ENCODE measurements around the gene RAB1A. TPM values are rescaled to one million over a fixed set of nuclear protein-coding genes. Genes with fewer than 3 reads are reported as not detected.
"Not testable (repeated sequence)": the region's sequence is repeated elsewhere in the genome, so short reads cannot be mapped to it uniquely, and the experiment has no call there.

Gene RAB1A
- total RNA-seq: 10 to 100 TPM; 56.0 to 63.5 TPM

DNA sequence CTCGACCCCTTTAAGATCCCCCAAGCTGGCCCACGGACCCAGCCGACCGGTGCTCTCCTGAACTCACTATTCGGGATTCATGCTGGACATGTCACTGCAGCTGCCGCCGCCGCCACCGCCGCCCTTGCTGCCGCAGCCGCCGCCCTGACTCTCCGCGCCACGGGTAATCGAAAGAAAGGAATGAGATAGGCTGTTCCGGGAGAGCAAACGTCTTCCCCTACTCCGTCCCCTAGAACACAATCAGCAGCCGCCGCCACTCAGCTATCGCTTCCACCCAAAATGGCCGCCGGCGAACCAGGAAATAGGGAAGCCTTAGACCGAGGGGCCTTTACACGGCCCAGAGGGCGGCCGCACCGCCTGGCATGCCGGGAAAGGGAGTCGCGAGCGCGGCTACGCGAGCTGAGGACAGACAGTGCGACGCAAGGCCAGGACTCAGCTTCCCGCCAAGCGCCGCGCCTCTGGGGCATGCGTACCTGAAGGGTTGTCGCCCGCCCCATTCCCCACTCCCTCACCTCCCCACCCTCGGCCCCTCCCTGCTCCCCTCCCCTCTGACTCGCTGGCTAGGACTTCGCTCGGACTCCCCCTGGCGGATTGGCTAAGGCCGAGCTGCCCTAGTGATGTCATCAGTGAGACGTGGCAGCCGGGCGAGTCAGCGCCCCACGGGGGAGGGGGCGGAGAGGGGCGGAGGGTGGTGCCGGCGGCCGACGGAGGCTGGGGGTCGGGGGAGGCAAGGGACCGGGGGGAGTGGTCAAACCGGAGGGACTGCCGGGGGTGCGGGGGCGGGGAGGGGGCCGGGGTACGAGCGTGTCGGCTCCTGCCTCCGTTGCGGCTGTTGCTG lies at the start of gene RAB1A:
TSS of gene RAB1A (minus strand) at position 281 of the 838 bp plus-strand sequence. CDS start at position 90, 191 bp downstream.
- Mint-ChIP-seq H3K4me1 (peaks cover 33% of the 10 kb centered on the region), H3K36me3 (ENCODE audit: low read depth) (peaks cover 3% of the 10 kb centered on the region), H3K9me3 (no peaks in the 10 kb centered on the region), H3K4me3 (peak within 1 kb of the TSS; percentile 96), H3K27ac (peak within 1 kb of the TSS; percentile 98), H3K27me3 (peaks cover 2% of the 10 kb centered on the region)
- ChIA-PET POLR2A (interaction anchor here (0.6 to 1.3 kb wide), 5 partner anchors 10 to 418 kb away, joined by 3 to 8 read pairs (median 3); partner anchors contain the start of gene ACTR2), CTCF (interaction anchor here (0.7 to 3.2 kb wide), 15 partner anchors 9 to 332 kb away, joined by 3 to 17 read pairs (median 4); no protein-coding TSS in a partner anchor)
- peak; percentile 100 for DNase-seq

DNA sequence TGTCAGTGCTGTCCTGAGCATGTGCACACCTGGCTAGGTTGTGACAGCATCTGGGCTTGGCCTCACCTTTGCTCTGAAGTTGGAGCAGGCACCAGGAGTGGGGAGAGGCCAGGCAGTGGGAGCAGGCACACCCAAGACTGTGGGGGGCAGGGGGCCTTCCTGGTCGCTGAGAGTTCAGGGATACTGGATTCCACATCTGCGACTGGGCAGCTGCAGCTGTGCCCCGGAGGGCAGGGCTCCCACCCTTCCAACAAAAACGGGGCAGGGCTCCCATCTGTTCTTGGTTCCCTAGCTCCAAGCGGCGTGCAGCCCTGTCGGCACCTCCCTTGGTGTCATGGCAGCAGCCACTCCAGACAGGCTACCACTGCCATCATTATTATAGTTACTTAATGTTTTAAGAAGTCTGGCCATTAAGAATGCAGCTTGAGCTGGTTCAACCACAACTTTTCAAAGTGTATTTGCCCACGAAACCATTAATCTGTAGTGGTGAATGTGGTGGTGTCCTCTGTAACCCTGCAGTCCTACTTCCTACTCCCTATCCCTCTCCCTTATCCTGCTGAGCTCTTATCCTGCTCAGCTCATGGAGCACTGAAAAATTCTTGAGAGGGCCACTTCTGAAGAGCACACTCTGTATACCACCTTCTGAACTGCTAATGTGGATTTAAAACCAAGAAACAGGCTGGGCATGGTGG lies 48.0 kb upstream of the RAB1A start:
- Mint-ChIP-seq H3K36me3 (ENCODE audit: low read depth) (no peaks in the 10 kb centered on the region), H3K27ac (no peak overlapping the region), H3K4me3 (no peak overlapping the region), H3K27me3 (peaks cover 3% of the 10 kb centered on the region), H3K9me3 (no peaks in the 10 kb centered on the region), H3K4me1 (no peaks in the 10 kb centered on the region)
- POLR2A ChIA-PET: no interaction called here
- no peak for DNase-seq
- CTCF ChIA-PET: interaction anchor here (1.3 kb wide), 2 partner anchors 9 to 44 kb away, joined by 3 read pairs; no protein-coding TSS in a partner anchor

DNA sequence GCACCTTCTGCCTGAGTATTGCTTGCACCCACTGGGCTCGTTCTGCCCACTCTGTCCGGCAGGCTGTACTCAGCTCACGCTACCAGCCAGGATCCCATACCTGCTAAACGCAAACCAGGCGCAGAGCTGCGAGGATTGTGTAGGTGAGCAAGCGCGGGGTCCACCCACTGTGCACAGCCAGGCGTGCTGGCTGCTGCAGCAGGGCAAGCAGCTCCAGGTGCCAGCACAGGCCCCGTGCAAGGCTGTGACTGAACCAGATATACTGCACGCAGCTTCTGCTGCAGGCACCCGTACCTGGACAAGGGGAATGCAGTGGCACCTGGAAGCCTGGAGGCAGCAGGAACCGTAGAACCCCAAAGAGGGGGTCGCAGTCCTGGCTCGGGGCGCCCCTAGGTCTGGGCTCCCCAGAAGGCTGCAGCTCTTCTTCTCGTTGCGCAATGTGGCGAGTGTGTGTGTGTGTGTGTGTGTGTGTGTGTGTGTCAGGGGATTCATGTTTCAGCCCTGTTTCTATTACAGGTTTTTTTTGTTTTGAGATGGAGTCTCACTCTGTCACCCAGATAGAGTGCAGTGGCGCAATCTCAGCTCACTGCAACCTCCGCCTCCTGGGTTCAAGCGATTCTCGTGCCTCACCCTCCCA lies 46.1 kb upstream of the RAB1A start:
- DNase-seq: no peak
- Mint-ChIP-seq H3K36me3 (ENCODE audit: low read depth) (no peaks in the 10 kb centered on the region), H3K9me3 (no peaks in the 10 kb centered on the region), H3K27me3 (peaks cover 2% of the 10 kb centered on the region), H3K4me3 (no peak overlapping the region), H3K27ac (no peak overlapping the region), H3K4me1 (no peaks in the 10 kb centered on the region)
- CTCF ChIA-PET: interaction anchor here (0.6 kb wide), 1 partner anchor 479 kb away, joined by 3 read pairs; no protein-coding TSS in a partner anchor
- POLR2A ChIA-PET: interaction anchor here (0.6 kb wide), 2 partner anchors 56 to 360 kb away, joined by 3 to 4 read pairs; no protein-coding TSS in a partner anchor

DNA sequence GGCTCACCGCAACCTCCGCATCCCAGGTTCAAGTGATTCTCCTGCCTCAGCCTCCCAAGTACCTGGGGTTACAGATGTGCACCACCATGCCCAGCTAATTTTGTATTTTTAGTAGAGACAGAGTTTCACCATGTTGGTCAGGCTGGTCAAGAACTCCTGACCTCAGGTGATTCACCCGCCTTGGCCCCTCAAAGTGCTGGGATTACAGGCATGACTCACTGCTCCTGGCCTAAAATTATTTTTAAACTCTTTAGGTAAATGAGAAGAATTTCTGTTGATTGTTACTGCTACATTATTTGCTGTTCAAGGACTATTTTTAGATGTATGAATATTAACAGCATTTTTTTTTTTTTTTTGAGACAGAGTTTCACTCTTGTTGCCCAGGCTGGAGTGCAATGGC lies 44.1 kb upstream of the RAB1A start:
- H3K27ac Mint-ChIP-seq; DNase-seq; H3K4me1 Mint-ChIP-seq; H3K9me3 Mint-ChIP-seq; POLR2A ChIA-PET; H3K4me3 Mint-ChIP-seq; H3K36me3 Mint-ChIP-seq (ENCODE audit: low read depth); H3K27me3 Mint-ChIP-seq: not testable (repeated sequence)
- CTCF ChIA-PET: interaction anchor here (1.4 kb wide), 1 partner anchor 109 kb away, joined by 4 read pairs; no protein-coding TSS in a partner anchor

DNA sequence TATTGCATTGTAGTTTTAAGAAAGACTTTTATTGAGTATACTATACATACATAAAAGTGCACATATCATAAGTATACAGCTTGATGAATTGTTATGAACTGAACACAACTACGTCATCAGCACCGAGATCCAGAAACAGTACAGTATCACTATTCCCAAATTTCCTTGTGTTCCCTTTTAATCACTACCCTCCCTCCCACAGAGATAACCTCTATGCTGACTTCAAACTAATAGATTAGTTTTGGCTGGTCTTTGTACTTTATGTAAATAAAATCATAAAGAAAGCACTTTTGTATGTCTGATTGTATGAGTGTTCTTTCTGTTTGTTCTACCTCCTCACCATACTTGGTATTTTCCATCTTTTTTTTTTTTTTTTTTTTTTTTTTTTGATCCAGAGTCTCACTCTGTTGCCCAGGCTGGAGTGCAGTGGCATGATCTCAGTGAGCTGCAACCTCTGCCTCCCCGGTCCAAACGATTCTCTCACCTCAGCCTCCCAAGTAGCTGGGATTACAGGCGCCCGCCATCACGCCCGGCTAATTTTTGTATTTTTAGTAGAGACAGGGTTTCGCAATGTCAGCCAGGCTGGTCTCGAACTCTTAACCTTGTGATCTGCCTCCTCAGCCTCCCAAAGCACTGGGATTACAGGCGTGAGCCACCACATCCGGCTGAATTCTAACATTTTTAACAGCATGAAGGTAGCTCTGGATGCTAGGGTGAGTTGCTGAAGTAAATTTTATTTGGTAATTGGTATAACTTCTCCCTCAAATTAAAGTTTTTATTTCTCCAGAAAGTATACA lies 43.3 kb upstream of the RAB1A start:
- no peaks in the 10 kb centered on the region for H3K4me1 Mint-ChIP-seq
- no peak overlapping the region for H3K4me3 Mint-ChIP-seq
- CTCF ChIA-PET: no interaction called here
- no peaks in the 10 kb centered on the region for H3K36me3 Mint-ChIP-seq (ENCODE audit: low read depth)
- POLR2A ChIA-PET: interaction anchor here (0.6 kb wide), 1 partner anchor 96 kb away, joined by 3 read pairs; no protein-coding TSS in a partner anchor
- no peak overlapping the region for H3K27ac Mint-ChIP-seq
- H3K9me3 Mint-ChIP-seq: no peaks in the 10 kb centered on the region
- no peak for DNase-seq
- no peaks in the 10 kb centered on the region for H3K27me3 Mint-ChIP-seq

DNA sequence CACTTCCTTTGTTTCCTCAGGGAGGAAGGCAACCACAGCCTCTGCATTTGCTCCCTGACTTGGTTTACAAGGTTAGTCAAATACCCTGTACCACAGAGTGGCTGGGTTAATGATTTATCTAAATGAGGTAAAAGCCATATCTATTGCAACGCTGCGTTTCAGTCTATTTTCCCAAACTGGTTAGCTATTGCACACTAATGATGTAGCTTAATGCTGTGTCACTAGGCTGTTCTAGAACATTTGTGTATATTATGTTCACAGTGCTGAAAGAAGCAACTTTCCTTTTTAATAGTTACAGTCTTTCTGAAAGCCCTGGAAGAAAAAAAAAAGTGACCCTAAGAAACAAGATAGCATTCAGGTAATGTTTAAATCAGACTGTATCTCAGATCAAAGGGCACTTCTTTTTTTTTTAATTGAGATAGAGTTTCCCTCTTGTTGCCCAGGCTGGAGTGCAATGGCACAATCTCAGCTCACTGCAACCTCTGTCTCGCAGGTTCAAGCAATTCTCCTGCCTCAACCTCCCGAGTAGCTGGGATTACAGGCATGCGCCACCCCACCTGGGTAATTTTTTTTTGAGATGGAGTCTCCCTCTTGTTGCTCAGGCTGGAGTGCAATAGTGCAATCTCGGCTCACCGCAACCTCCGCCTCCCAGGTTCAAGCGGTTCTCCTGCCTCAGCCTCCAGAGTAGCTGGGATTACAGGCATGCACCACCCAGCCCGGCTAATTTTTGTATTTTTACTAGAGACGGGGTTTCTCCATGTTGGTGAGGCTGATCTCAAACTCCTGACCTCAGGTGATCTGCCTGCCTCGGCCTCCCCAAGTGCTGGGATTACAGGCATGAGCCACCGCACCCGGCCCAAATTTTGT lies 40.9 kb upstream of the RAB1A start:
- H3K4me1 Mint-ChIP-seq; H3K9me3 Mint-ChIP-seq; H3K27me3 Mint-ChIP-seq; DNase-seq; H3K4me3 Mint-ChIP-seq; H3K36me3 Mint-ChIP-seq (ENCODE audit: low read depth); H3K27ac Mint-ChIP-seq; POLR2A ChIA-PET: not testable (repeated sequence)
- CTCF ChIA-PET: interaction anchor here (0.6 to 1.1 kb wide), 6 partner anchors 14 to 283 kb away, joined by 3 to 6 read pairs (median 3); no protein-coding TSS in a partner anchor

DNA sequence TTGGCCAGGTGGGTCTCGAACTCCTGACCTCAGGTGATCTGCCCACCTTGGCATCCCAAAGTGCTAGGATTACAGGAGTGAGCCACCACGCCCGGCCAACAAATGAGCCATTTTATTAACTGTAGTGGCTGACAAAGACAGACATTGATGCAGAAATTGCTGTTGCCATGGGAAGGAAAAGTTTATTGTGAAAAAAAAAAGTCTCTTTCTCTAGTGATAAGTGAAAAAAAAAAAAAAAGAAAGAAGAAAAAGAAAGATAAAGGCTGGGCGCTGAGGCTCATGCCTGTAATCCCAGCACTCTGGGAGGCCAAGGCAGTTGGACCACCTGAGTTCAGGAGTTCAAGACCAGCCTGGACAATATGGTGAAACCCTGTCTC lies 39.8 kb upstream of the RAB1A start:
- ChIA-PET POLR2A (no interaction called here), CTCF (interaction anchor here (0.8 to 2.0 kb wide), 9 partner anchors 8 to 267 kb away, joined by 3 to 8 read pairs (median 4); partner anchors contain the start of gene CEP68)
- Mint-ChIP-seq H3K36me3 (ENCODE audit: low read depth) (no peaks in the 10 kb centered on the region), H3K9me3 (no peaks in the 10 kb centered on the region), H3K4me3 (no peak overlapping the region), H3K4me1 (no peaks in the 10 kb centered on the region), H3K27ac (no peak overlapping the region), H3K27me3 (no peaks in the 10 kb centered on the region)
- DNase-seq: no peak

DNA sequence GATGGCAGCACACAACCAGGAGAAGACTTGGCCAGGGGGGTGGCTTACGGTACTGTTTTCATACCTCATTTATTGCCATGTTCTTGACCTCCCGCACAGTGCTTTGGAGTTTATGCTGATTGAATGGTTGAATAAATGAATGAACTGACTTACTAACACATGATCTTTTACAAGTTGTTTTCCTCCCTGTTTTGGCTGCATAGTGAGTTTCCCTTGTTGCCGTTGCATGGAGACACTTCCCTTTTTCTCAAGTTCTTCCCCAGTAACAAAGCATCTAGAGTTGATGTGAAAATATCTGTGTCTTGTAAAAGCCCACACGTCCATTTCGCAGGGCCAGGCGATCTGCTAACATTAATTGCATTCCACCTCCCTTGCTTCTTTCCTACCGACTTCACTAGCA lies 35.7 kb upstream of the RAB1A start:
- no peak overlapping the region for H3K4me3 Mint-ChIP-seq
- no peak for DNase-seq
- H3K36me3 Mint-ChIP-seq (ENCODE audit: low read depth): no peaks in the 10 kb centered on the region
- H3K27ac Mint-ChIP-seq: no peak overlapping the region
- POLR2A ChIA-PET: no interaction called here
- H3K27me3 Mint-ChIP-seq: no peaks in the 10 kb centered on the region
- H3K4me1 Mint-ChIP-seq: peaks cover 13% of the 10 kb centered on the region
- no peaks in the 10 kb centered on the region for H3K9me3 Mint-ChIP-seq
- CTCF ChIA-PET: no interaction called here

DNA sequence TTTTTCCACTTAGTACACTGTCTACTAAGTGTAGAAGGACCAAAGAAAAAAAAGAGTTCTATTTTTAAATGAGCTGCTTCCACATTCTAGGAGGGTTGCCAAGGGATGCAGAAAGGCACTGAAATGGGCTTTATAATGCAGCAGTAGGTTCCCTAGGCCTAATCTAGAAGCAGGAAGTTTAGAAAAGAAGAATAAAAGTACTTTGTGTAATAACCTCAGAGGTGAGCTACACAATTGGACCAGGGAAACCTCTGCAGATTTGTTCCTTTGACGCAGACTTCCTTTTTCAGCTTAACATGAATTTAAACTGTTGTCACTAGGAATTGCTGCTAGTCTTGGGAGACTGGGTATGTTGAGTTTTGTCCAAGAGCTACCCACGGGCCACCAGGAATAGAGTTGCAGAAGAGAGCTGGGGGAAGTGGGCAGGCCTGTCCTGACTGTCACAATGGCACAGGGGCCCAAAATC lies 34.6 kb upstream of the RAB1A start:
- no peak overlapping the region for H3K27ac Mint-ChIP-seq

DNA sequence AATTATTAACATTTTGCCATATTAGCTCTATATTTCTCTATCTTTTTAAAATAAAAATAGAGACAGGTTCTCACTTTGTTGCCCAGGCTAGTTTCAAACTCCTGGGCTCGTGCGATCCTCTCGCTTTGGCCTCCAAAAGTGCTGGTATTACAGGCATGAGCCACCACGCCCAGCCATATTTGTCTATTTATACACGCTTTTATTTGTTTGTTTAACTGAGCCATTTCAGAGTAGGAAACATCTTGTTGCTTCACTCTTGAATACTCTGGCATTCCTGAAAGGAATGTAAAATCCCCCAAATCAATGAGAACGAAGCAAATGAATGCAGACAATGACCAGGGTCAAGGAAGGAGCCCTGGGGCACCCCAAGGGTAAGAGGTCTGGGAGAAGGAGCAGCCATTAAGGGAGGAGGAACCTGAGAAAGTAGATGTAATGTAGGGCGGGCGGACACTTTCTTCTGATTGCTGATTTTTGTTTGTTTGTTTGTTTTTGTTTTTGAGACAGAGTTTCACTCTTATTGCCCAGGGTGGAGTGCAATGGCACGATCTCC lies 31.7 kb upstream of the RAB1A start:
- ChIA-PET POLR2A (no interaction called here), CTCF (interaction anchor here (1.2 kb wide), 1 partner anchor 24 kb away, joined by 3 read pairs; no protein-coding TSS in a partner anchor)
- Mint-ChIP-seq H3K36me3 (ENCODE audit: low read depth) (no peaks in the 10 kb centered on the region), H3K4me3 (no peak overlapping the region), H3K9me3 (no peaks in the 10 kb centered on the region), H3K27ac (no peak overlapping the region), H3K27me3 (no peaks in the 10 kb centered on the region), H3K4me1 (peaks cover 23% of the 10 kb centered on the region)
- DNase-seq: no peak

More for the DNA sequence above, 34.6 kb upstream of the RAB1A start:
- no peaks in the 10 kb centered on the region for H3K36me3 Mint-ChIP-seq (ENCODE audit: low read depth)
- H3K4me3 Mint-ChIP-seq: no peak overlapping the region
- ChIA-PET POLR2A (no interaction called here), CTCF (interaction anchor here (0.5 to 1.5 kb wide), 4 partner anchors 9 to 1068 kb away, joined by 3 to 7 read pairs (median 3); no protein-coding TSS in a partner anchor)
- H3K27me3 Mint-ChIP-seq: no peaks in the 10 kb centered on the region
- DNase-seq: no peak
- no peaks in the 10 kb centered on the region for H3K9me3 Mint-ChIP-seq
- peaks cover 22% of the 10 kb centered on the region for H3K4me1 Mint-ChIP-seq

DNA sequence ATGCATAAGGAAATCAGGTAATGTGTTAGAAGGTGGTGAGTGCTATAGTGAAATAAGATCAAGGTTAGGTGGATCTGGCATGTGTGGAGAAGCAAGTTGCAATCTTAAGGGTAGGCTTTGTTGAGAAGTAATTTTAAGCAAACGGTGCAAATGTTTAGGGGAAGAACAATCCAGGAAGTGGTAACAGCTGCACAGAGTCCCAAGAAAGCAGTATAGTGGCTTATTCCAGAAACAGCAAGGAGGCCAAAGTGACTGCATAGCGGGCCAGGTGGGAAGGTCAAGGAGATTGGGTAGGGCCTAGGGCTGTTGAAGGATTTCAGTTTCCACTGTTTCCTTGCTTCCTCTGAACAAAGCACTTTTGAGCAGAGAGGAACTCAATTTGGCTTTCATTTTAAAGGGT lies 30.0 kb upstream of the RAB1A start:
- H3K27me3 Mint-ChIP-seq: no peaks in the 10 kb centered on the region
- ChIA-PET POLR2A (no interaction called here), CTCF (interaction anchor here (1.4 kb wide), 1 partner anchor 9 kb away, joined by 7 read pairs; no protein-coding TSS in a partner anchor)
- peak overlapping the region; percentile 44 for H3K27ac Mint-ChIP-seq
- no peak overlapping the region for H3K4me3 Mint-ChIP-seq
- DNase-seq: no peak
- H3K4me1 Mint-ChIP-seq: peaks cover 23% of the 10 kb centered on the region
- H3K9me3 Mint-ChIP-seq: no peaks in the 10 kb centered on the region
- no peaks in the 10 kb centered on the region for H3K36me3 Mint-ChIP-seq (ENCODE audit: low read depth)

All from activated CD4-positive, alpha-beta T cell treated with anti-CD3 and anti-CD28 coated beads, Interleukin-2, amount 10 ng/mL, durations not matched to agents 7 days and 5 days (primary cell).